Neuronal stem cell (in vitro differentiated cells): ENCODE measurements around the gene STK26.

Experiments used
- DNase-seq: peaks from one replicate; pipeline ENCODE4 v3.0.0-alpha.2; 2013; ENCODE audit warnings: low spot score
- H2AFZ ChIP-seq: one replicate; pipeline ENCODE4 v1.6.1; 2013; ENCODE audit warnings: mild to moderate bottlenecking, low read length, inconsistent platforms
- H2AK5ac ChIP-seq: 2 replicates; pipeline ENCODE4 v1.6.1; 2013; ENCODE audit warnings: low read depth, mild to moderate bottlenecking, inconsistent platforms, low read length, moderate library complexity, mixed read lengths
- H2BK120ac ChIP-seq: 2 replicates; pipeline ENCODE4 v1.6.1; 2013; ENCODE audit warnings: low read depth, mild to moderate bottlenecking, inconsistent platforms, low read length, moderate library complexity, mixed read lengths
- H2BK12ac ChIP-seq: one replicate; pipeline ENCODE4 v1.6.1; 2013; ENCODE audit warnings: low read length, inconsistent platforms
- H2BK15ac ChIP-seq: 2 replicates; pipeline ENCODE4 v1.6.1; 2013; ENCODE audit warnings: mild to moderate bottlenecking, low read length, inconsistent platforms, mixed read lengths
- H2BK5ac ChIP-seq: one replicate; pipeline ENCODE4 v1.6.1; 2013; ENCODE audit warnings: inconsistent platforms, mild to moderate bottlenecking, low read length, moderate library complexity
- H3K14ac ChIP-seq: one replicate; pipeline ENCODE4 v1.6.1; 2013; ENCODE audit warnings: low read length, inconsistent platforms
- H3K18ac ChIP-seq: 2 replicates; pipeline ENCODE4 v1.6.1; 2013; ENCODE audit warnings: low read length, inconsistent platforms
- H3K23ac ChIP-seq: 2 replicates; pipeline ENCODE4 v1.6.1; 2013; ENCODE audit warnings: low read depth, mild to moderate bottlenecking, mixed read lengths, low read length, inconsistent platforms; ENCODE audit not compliant: poor library complexity
- H3K27ac ChIP-seq: replicated peaks from 3 replicates; pipeline ENCODE4 v1.5.1; 2013; ENCODE audit warnings: low read length, inconsistent platforms
- H3K27me3 ChIP-seq, 3 experiments: 2 replicates each; pipeline ENCODE4 v1.6.1; 2013; ENCODE audit warnings: low read length in 3 of 3, mild to moderate bottlenecking in 2 of 3, inconsistent platforms in 1 of 3, low read depth in 1 of 3, mixed read lengths in 1 of 3, moderate library complexity in 1 of 3; ENCODE audit not compliant: control insufficient read depth in 3 of 3, insufficient read depth in 3 of 3
- H3K36me3 ChIP-seq, 2 donors: replicated peaks in 1 of 2; 2 replicates each; pipeline ENCODE4 v1.6.1; 2013; ENCODE audit warnings: low read length in 2 of 2; ENCODE audit not compliant: control insufficient read depth in 2 of 2, insufficient read depth in 2 of 2
- H3K4ac ChIP-seq: 2 replicates; pipeline ENCODE4 v1.6.1; 2013; ENCODE audit warnings: inconsistent platforms, mild to moderate bottlenecking, low read length, moderate library complexity
- H3K4me1 ChIP-seq, 2 donors: 1 replicate in 1 of 2; 2 replicates in 1 of 2; pipeline ENCODE4 v1.6.1; 2013; ENCODE audit warnings: low read length in 2 of 2, low read depth in 1 of 2; ENCODE audit not compliant: control insufficient read depth in 2 of 2, insufficient read depth in 1 of 2
- H3K4me2 ChIP-seq: one replicate; pipeline ENCODE4 v1.6.1; 2013; ENCODE audit warnings: mild to moderate bottlenecking, low read length, inconsistent platforms; ENCODE audit not compliant: insufficient read depth, poor library complexity, severe bottlenecking
- H3K4me3 ChIP-seq, 2 donors: 2 replicates each; pipeline ENCODE4 v1.5.1; 2013; ENCODE audit warnings: low read length in 2 of 2, mild to moderate bottlenecking in 2 of 2, inconsistent platforms in 1 of 2, moderate library complexity in 1 of 2
- H3K79me1 ChIP-seq: one replicate; pipeline ENCODE4 v1.6.1; 2013; ENCODE audit warnings: low read depth, mild to moderate bottlenecking, inconsistent platforms, low read length, moderate library complexity
- H3K9ac ChIP-seq: one replicate; pipeline ENCODE4 v1.6.1; 2013; ENCODE audit warnings: mild to moderate bottlenecking, low read depth, low read length, inconsistent platforms; ENCODE audit not compliant: poor library complexity
- H3K9me3 ChIP-seq, 2 donors: replicated peaks in 1 of 2; 2 replicates each; pipeline versions ENCODE3 to v1.6.1; 2013; ENCODE audit warnings: low read length in 2 of 2, mild to moderate bottlenecking in 2 of 2, inconsistent platforms in 1 of 2, low read depth in 1 of 2, mixed read lengths in 1 of 2, moderate library complexity in 1 of 2; ENCODE audit not compliant: control insufficient read depth in 2 of 2, insufficient read depth in 1 of 2
- H4K8ac ChIP-seq: one replicate; pipeline ENCODE4 v1.6.1; 2013; ENCODE audit warnings: low read depth, mild to moderate bottlenecking, inconsistent platforms, low read length, moderate library complexity
- H4K91ac ChIP-seq: one replicate; pipeline ENCODE4 v1.6.1; 2013; ENCODE audit warnings: low read length, low read depth, mild to moderate bottlenecking, inconsistent platforms; ENCODE audit not compliant: poor library complexity
- WGBS, 2 donors: extraction: QIAGEN DNeasy Blood & Tissue Kit; methylation state at CpG; one replicate each; pipeline ENCODE4 v1.1.7; 2013; ENCODE audit warnings: missing lambda C conversion rate in 2 of 2, mixed read lengths in 1 of 2; ENCODE audit not compliant: insufficient read length in 2 of 2, insufficient replicate concordance in 1 of 2; ENCODE audit errors: extremely low coverage in 2 of 2; 5-methylcytosine and 5-hydroxymethylcytosine counted together

The STK26 gene

DNA sequence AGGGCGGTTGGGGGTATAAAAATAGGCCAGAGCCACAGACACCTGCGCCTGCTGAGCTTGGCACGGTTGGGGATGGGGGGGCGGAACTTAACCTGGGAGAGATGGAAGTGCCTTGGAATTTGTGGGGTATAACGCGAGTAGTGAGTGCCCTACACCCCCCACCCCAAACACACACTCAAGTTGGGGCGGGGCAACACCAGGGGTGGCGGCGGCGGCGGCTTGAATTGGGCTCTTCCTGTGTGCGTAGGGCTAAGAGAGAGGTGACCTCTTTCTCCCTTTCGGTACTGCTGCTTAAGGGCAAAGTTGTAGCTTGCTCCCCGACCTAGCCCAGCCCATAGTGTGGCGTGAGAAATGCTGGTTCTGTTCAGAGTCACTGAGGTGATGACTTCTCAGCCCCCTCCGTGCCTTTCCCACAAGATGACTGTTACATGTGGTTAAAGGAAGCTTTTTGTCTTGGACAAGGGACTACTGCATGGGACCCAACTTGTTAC, 839 bp downstream of the STK26 start:
- Histone ChIP-seq H4K8ac (no peak overlapping the region), H2BK120ac (no peak overlapping the region), H3K27ac (peak overlapping the region; percentile 84), H3K4me1 (peaks cover 0 to 2% of the 10 kb centered on the region in 2 donors), H3K36me3 (no peaks in the 10 kb centered on the region), H4K91ac (no peak overlapping the region), H3K9me3 (no peaks in the 10 kb centered on the region), H3K4me3 (peak overlapping the region; percentile 68 to 99), H2BK15ac (no peak overlapping the region), H3K9ac (peak overlapping the region; percentile 91), H3K14ac (peak overlapping the region; percentile 38), H3K4ac (no peak overlapping the region), H3K4me2 (peak overlapping the region; percentile 54), H3K79me1 (no peaks in the 10 kb centered on the region), H3K27me3 (peaks cover 0 to 49% (median 0%) of the 10 kb centered on the region in 3 experiments), H2AK5ac (peak overlapping the region; percentile 28), H3K18ac (peak overlapping the region; percentile 91), H2AFZ (peak overlapping the region; percentile 93), H3K23ac (no peak overlapping the region), H2BK12ac (no peak overlapping the region), H2BK5ac (peak overlapping the region; percentile 39)
- WGBS, 2 donors = no CpG with 5 or more reads among the region's 16 CpGs
- peak; percentile 21 for DNase-seq

GRCh38 chrX:132025041-132025440, 1.9 kb downstream of the STK26 start:
- H3K4me3 ChIP-seq = peak overlapping the region; percentile 67 to 68
- no peak overlapping the region for H2BK15ac ChIP-seq
- H3K27me3 ChIP-seq = peaks cover 0 to 43% (median 0%) of the 10 kb centered on the region in 3 experiments
- no peak for DNase-seq
- H3K79me1 ChIP-seq = no peaks in the 10 kb centered on the region
- H2AFZ ChIP-seq = no peak overlapping the region
- no peaks in the 10 kb centered on the region for H3K36me3 ChIP-seq
- H3K23ac ChIP-seq = no peak overlapping the region
- peaks cover 0 to 2% of the 10 kb centered on the region in 2 donors for H3K4me1 ChIP-seq
- no peak overlapping the region for H2AK5ac ChIP-seq
- H3K9ac ChIP-seq = no peak overlapping the region
- no peak overlapping the region for H2BK12ac ChIP-seq
- no peak overlapping the region for H2BK120ac ChIP-seq
- no peak overlapping the region for H2BK5ac ChIP-seq
- H3K4ac ChIP-seq = no peak overlapping the region
- no peak overlapping the region for H3K14ac ChIP-seq
- no peak overlapping the region for H4K91ac ChIP-seq
- H4K8ac ChIP-seq = no peak overlapping the region
- H3K27ac ChIP-seq = no peak overlapping the region
- WGBS, 2 donors = no CpG with 5 or more reads among the region's 8 CpGs
- no peaks in the 10 kb centered on the region for H3K9me3 ChIP-seq
- peak overlapping the region; percentile 45 for H3K4me2 ChIP-seq
- no peak overlapping the region for H3K18ac ChIP-seq

DNA sequence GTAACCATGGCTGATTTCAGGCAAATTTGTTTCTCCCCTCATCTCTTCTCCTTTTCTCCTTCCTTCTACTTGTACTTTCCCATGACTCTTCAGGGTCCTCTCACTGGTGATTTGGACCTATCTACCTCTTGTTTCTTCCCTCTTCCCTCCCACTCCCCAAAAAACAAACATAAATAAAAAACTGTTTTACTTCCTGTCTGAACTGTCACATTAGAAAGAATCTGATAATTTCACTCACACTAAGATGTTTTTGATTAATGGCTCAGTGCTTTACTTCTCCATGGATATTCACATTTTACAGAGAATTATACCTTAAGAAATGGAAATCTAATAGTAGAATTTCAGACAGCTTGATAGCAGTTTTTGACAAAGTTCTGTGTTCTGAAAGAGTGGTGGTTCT, 7.2 kb downstream of the STK26 start:
- no peaks in the 10 kb centered on the region for H3K79me1 ChIP-seq
- no peak overlapping the region for H3K14ac ChIP-seq
- no peak overlapping the region for H3K4ac ChIP-seq
- no peak overlapping the region for H3K23ac ChIP-seq
- peaks cover 0 to 15% (median 0%) of the 10 kb centered on the region in 3 experiments for H3K27me3 ChIP-seq
- H3K18ac ChIP-seq = no peak overlapping the region
- H3K4me3 ChIP-seq = no peak overlapping the region
- H3K4me2 ChIP-seq = no peak overlapping the region
- no peaks in the 10 kb centered on the region for H3K36me3 ChIP-seq
- H3K4me1 ChIP-seq = peaks cover 0 to 3% of the 10 kb centered on the region in 2 donors
- no peak overlapping the region for H3K9ac ChIP-seq
- H2BK120ac ChIP-seq = no peak overlapping the region
- no peak overlapping the region for H2BK5ac ChIP-seq
- no peak overlapping the region for H2AK5ac ChIP-seq
- H2BK12ac ChIP-seq = no peak overlapping the region
- no peak overlapping the region for H3K27ac ChIP-seq
- H2BK15ac ChIP-seq = no peak overlapping the region
- no peaks in the 10 kb centered on the region for H3K9me3 ChIP-seq
- DNase-seq = no peak
- H4K8ac ChIP-seq = no peak overlapping the region
- no peak overlapping the region for H2AFZ ChIP-seq
- H4K91ac ChIP-seq = no peak overlapping the region

GRCh38 chrX:132031867-132032266, 8.8 kb downstream of the STK26 start:
- Histone ChIP-seq H3K14ac (no peak overlapping the region), H4K8ac (no peak overlapping the region), H3K4me1 (peaks cover 0 to 3% of the 10 kb centered on the region in 2 donors), H4K91ac (no peak overlapping the region), H2AK5ac (no peak overlapping the region), H2BK12ac (no peak overlapping the region), H3K27me3 (peaks cover 0 to 11% (median 0%) of the 10 kb centered on the region in 3 experiments), H3K27ac (no peak overlapping the region), H2BK15ac (no peak overlapping the region), H3K9me3 (no peaks in the 10 kb centered on the region), H3K23ac (no peak overlapping the region), H3K4me2 (no peak overlapping the region), H3K4me3 (no peak overlapping the region), H3K36me3 (no peaks in the 10 kb centered on the region), H2AFZ (no peak overlapping the region), H3K4ac (no peak overlapping the region), H2BK120ac (no peak overlapping the region), H3K79me1 (no peaks in the 10 kb centered on the region), H3K18ac (no peak overlapping the region), H2BK5ac (no peak overlapping the region), H3K9ac (no peak overlapping the region)
- WGBS, 2 donors = no CpG with 5 or more reads among the region's 4 CpGs
- DNase-seq = no peak
